GM06990 (cell line): ENCODE results near the gene CAMTA1.

ENCODE experiments used
- DNase-seq: peaks from one replicate; pipeline ENCODE4 v3.0.0-alpha.2; 2011; ENCODE audit not compliant: insufficient read length; ENCODE audit errors: extremely low read depth
- H3K27me3 ChIP-seq: replicated peaks from 2 replicates; pipeline ENCODE4 v1.6.0; 2011; ENCODE audit warnings: low read length; ENCODE audit not compliant: control insufficient read depth, insufficient read depth
- H3K36me3 ChIP-seq: 2 replicates; pipeline ENCODE4 v1.5.1; 2011; ENCODE audit warnings: low read length; ENCODE audit not compliant: control insufficient read depth, insufficient read depth
- H3K4me3 ChIP-seq: replicated peaks from 2 replicates; pipeline ENCODE4 v1.5.1; 2011; ENCODE audit warnings: low read depth, mild to moderate bottlenecking, control low read depth, low read length
- CTCF ChIP-seq: IDR thresholded peaks from 2 replicates; pipeline ENCODE4 v1.5.1; 2011; ENCODE audit warnings: low read length, control low read depth, mild to moderate bottlenecking, inconsistent platforms; ENCODE audit not compliant: insufficient read depth, poor library complexity, severe bottlenecking

Gene CAMTA1

GRCh38 chr1:7043719-7044535, 258.7 kb downstream of the CAMTA1 start:
- Histone ChIP-seq H3K36me3 (no peaks in the 10 kb centered on the region), H3K27me3 (no peaks in the 10 kb centered on the region; the same call in none of the 2 replicates), H3K4me3 (no peak overlapping the region)
- TF ChIP-seq CTCF, result no peak
- DNase-seq, result no peak

- no peaks in the 10 kb centered on the region; the same call in none of the 2 replicates for H3K27me3 ChIP-seq
- no peaks in the 10 kb centered on the region for H3K36me3 ChIP-seq
- no peak for DNase-seq
- no peak for TF ChIP-seq CTCF
- H3K4me3 ChIP-seq, result no peak overlapping the region
These were observed 260.6 kb downstream of the CAMTA1 start for GRCh38 chr1:7045897-7046296.

GRCh38 chr1:7046314-7046713, 261.1 kb downstream of the CAMTA1 start:
- H3K36me3 ChIP-seq, result no peaks in the 10 kb centered on the region
- TF ChIP-seq CTCF, result no peak
- no peaks in the 10 kb centered on the region; the same call in none of the 2 replicates for H3K27me3 ChIP-seq
- DNase-seq, result no peak
- no peak overlapping the region for H3K4me3 ChIP-seq

- TF ChIP-seq CTCF, result no peak
- no peaks in the 10 kb centered on the region; the same call in none of the 2 replicates for H3K27me3 ChIP-seq
These were observed 261.6 kb downstream of the CAMTA1 start for GRCh38 chr1:7046891-7047290.

GRCh38 chr1:7047866-7048265, 262.6 kb downstream of the CAMTA1 start:
- Histone ChIP-seq H3K27me3 (no peaks in the 10 kb centered on the region; the same call in none of the 2 replicates), H3K4me3 (no peak overlapping the region), H3K36me3 (no peaks in the 10 kb centered on the region)
- no peak for DNase-seq
- no peak for TF ChIP-seq CTCF

More at GRCh38 chr1:7046891-7047290, 261.6 kb downstream of the CAMTA1 start:
- Histone ChIP-seq H3K36me3 (no peaks in the 10 kb centered on the region), H3K4me3 (no peak overlapping the region)
- DNase-seq, result no peak
